Non-pigmented ciliary epithelial cell (primary cell): ENCODE measurements around the gene PEX14.
"Not testable (repeated sequence)": the region's sequence is repeated elsewhere in the genome, so short reads cannot be mapped to it uniquely, and the experiment has no call there.

ENCODE experiments used
- DNase-seq: peaks from one replicate; pipeline ENCODE4 v3.0.0-alpha.2; 2010; ENCODE audit warnings: low read depth

PEX14 gene

GRCh38 chr1:10474613-10475507, at the start of gene PEX14:
Gene PEX14, plus strand, starts transcription at chr1:10474950. Its CDS starts 17 bp downstream, at chr1:10474967.
- peak; percentile 46 for DNase-seq

GRCh38 chr1:10425826-10426534, 48.8 kb upstream of the PEX14 start:
- not testable (repeated sequence) for DNase-seq

GRCh38 chr1:10426535-10426848, 48.3 kb upstream of the PEX14 start:
- DNase-seq, result not testable (repeated sequence)

- no peak for DNase-seq
Measured at GRCh38 chr1:10428984-10429383, 45.8 kb upstream of the PEX14 start.

GRCh38 chr1:10429868-10430215, 44.9 kb upstream of the PEX14 start:
- DNase-seq, result no peak

GRCh38 chr1:10430216-10431069, 44.3 kb upstream of the PEX14 start, which contains the start of gene CENPS:
Gene CENPS, plus strand, starts transcription at chr1:10430433. Its CDS starts 85 bp downstream, at chr1:10430518.
- DNase-seq, result no peak

- no peak for DNase-seq
Measured at GRCh38 chr1:10431070-10431730, 43.5 kb upstream of the PEX14 start.

GRCh38 chr1:10432910-10433700, 41.6 kb upstream of the PEX14 start:
- DNase-seq, result no peak

GRCh38 chr1:10433790-10434189, 41.0 kb upstream of the PEX14 start:
- DNase-seq, result no peak

GRCh38 chr1:10434590-10434989, 40.2 kb upstream of the PEX14 start:
- no peak for DNase-seq

GRCh38 chr1:10437052-10437451, 37.7 kb upstream of the PEX14 start:
- no peak for DNase-seq

GRCh38 chr1:10438677-10439163, 36.0 kb upstream of the PEX14 start:
- no peak for DNase-seq

GRCh38 chr1:10440305-10440704, 34.4 kb upstream of the PEX14 start:
- DNase-seq, result no peak

GRCh38 chr1:10440794-10441193, 34.0 kb upstream of the PEX14 start:
- DNase-seq, result no peak

- no peak for DNase-seq
Measured at GRCh38 chr1:10444248-10444647, 30.5 kb upstream of the PEX14 start.

GRCh38 chr1:10444795-10445397, 29.9 kb upstream of the PEX14 start:
- DNase-seq, result no peak

GRCh38 chr1:10446790-10447422, 27.8 kb upstream of the PEX14 start:
- DNase-seq, result no peak

GRCh38 chr1:10449751-10450150, 25.0 kb upstream of the PEX14 start, which contains the start of gene CORT:
Gene CORT, plus strand, starts transcription at chr1:10450031. Its CDS starts 193 bp downstream, at chr1:10450224.
- no peak for DNase-seq

GRCh38 chr1:10450156-10450814, 24.5 kb upstream of the PEX14 start:
- no peak for DNase-seq
